HTR-8/SVneo (cell line): ENCODE results near the gene TTYH3.
"Not testable (repeated sequence)": the region's sequence is repeated elsewhere in the genome, so short reads cannot be mapped to it uniquely, and the experiment has no call there.

Experiments
- DNase-seq: peaks from one replicate; pipeline ENCODE4 v3.0.0; 2011; ENCODE audit warnings: low spot score, mixed read lengths; ENCODE audit not compliant: insufficient read length
- FAIRE-seq: peaks from 2 replicates; lab custom pipeline; 2011; peaks lifted over from hg19 to GRCh38; lab: Jason Lieb, UNC

The TTYH3 gene

DNA sequence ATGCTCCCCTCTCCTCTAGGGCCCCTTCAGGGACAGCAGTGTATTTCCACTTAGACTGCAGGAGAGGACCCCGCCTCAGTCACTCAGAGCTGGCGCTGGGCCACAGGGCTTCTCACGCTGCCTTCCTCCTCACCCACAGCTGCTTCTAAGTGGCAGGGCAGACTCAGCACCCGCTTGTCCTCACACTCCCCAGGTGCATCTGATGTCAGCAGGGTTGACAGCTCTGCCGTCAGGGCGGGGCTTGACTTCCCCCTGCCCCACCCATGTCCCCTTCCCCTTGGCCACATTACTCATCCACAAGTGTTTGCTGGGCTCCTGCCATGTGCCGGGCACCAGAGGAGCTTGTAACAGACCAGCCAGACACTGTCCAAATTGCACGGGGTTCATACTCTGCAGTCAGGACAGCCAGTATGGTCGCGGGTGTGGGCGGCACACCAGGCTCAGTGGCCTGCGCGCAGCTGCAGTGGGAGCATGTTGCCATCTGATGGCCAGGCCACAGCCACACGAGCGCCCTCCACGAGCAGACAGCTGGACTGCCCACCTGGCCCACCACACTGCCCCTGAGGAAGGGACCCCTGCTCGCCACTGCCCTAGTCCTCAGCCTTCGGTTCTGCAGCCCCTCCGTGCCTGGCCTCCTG lies 29.3 kb upstream of the TTYH3 start:
- FAIRE-seq (no peak), DNase-seq (no peak)

DNA sequence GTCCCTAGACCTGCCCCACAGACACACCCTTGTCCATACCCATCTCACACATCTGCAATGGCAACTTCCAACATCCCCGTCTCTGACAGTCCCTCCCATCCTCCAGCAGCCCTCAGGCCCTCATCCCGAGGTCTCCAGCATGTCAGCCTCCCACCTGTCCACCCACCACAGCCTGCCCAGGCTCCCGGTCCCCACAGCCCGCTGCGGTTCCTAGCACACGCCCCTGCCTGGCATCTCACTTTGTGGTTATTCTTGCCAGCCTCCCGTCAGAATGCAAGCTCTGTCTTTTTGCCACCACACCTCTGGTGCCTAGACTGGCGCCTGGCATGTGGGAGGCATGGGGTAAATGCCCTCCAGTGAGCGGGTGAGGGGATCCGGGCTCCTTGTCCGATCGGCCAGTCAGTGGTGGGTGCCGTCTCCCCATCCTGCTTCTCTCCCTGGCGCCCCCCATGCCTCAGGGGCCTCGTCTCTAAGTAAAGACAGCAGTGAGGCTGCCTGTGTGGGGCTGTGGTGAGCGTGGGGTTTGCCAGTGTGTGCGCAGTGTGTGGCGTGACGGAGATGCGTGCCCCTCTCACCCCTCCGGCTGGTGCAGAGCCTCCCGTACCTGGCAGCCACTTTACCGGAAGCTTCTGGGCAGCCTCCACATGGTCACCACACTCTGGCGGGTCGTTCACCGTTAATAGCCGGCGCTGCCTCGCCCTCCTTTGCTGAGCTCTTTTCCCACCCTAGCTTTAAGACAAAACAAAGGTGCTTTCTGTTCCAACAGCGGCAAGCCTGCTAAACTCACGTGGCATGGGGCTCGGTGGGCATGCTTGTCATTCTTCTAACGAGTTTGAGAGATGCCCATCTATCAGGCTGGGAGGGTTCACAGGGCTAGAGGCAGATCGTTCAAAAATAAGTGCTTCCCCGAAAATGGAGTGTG lies 28.5 kb upstream of the TTYH3 start:
- FAIRE-seq (no peak), DNase-seq (no peak)

DNA sequence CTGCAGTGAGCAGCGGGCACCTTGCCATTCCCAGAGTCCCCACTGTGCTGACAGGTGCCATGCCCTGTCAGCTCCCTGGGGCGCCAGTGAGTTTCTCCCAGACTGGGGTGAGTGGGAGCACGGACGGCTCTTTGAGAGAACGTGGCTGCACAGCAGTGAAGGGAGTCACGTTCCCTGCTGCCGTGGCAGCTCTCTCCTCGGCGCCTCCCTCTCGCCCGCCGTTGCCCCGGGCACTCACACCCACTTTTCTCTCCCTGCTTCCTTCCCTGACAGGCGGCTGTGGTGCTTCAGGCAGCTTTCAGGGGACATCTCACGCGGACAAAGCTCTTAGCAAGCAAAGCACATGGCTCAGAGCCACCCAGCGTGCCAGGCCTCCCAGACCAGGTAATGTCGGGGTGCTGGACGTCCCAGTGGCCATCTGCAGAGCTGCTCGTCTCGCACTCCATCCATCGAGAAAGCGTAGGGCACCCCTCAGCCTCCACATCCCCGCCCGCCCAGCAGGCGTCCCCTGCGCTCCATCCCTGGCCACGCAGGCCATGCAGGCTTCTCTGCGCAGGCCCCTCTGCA lies 27.1 kb upstream of the TTYH3 start:
- DNase-seq (no peak), FAIRE-seq (no peak)

DNA sequence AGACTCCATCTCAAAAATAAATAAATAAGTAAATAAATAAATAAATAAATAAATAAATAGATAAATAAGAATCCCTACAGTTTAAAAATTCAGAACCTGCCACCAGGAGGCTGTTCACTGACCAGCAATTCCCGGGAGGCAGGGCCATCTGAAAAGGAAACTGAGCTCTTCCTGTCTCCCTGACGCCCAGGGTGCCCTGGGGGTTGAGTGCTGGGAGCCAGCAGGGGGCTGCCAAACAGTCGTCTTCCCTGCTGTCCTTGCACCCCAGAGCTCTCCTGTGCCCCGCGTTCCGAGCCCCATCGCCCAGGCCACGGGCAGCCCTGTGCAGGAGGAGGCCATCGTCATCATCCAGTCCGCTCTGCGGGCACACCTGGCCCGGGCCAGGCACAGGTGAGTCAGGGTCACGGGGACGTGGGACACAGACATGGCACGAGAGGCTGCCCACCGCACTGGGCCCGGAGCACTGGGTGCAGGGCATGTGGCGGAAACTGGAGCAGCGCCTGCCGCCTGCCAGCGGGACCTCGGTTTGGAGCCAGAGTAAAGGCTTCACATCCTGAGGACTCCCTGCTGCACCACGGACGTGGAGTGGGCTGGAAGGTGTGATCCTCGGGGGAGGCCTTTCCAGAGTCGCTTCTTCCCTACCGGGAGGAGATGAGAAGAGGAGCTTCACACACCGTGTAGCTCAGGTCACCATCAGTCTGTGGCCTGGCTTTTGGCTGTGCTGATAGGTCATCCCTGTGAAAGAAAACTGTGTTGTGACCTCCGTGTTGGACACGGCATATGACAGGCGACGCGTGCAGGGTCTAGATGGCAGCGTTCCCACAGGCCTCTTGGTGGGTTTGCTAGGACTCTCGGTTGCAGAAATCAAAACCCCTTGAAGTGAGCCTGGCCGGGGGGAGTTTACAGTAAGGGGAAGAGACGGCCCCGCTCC lies 25.9 kb upstream of the TTYH3 start:
- FAIRE-seq, result no peak
- DNase-seq, result no peak

DNA sequence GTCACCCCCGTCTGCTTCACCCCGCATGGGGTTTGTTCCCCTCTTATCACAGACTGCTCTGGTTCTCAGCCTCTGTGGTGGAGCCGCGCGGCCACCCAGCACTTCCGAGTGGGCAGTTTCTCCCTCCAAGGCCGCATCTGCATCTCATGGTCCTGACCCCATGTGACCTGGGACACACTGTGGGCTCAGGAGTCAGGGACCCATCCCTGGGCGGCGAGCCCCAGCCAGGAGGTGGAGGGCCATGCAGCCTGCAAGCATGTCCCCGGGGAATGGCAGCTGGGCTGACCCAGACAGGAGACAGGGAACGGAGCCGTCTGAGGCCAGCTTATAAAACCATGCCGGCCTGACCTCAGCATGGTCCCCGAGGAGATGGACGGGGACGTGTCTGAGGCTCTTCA lies 25.2 kb upstream of the TTYH3 start:
- no peak for FAIRE-seq
- no peak for DNase-seq

DNA sequence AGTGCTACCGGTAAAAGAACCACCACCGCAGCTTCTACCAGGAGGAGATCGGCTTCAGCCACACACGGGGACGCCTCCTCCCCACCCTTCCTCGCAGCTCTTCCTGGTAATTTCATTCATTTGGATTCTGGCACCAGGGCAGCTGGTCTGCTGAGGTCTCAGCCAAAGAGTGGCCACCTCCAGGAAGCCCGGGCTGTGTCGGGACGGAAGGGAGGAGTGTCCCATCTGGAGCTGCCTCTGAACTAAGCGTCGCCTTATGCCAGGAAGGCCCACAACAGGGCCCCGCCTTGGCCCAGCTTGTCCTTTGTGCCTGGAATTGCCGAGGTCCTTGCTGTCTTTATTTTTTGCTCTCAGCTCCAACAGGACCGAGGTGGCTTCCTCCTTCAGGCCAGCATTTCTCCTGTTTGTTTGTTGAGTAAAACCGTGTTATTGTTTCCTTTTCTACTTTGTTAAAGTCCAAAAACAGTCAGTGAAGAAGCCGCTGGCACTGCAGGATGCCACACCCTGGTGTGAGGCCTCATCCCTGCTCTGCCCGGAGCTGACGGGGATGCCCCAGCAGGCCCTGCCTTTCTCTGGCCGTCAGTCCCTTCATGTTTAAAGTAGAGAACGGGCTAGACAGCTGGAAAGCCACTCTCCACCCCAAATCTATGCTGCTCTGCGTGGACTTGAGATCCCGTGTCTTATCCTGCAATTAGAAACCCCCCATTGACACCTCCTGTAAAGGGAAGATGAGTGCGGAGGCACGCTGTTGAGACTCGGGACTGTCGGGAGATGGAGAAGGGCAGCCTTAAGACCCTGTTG lies 24.5 kb upstream of the TTYH3 start:
- FAIRE-seq, result no peak
- DNase-seq, result no peak

DNA sequence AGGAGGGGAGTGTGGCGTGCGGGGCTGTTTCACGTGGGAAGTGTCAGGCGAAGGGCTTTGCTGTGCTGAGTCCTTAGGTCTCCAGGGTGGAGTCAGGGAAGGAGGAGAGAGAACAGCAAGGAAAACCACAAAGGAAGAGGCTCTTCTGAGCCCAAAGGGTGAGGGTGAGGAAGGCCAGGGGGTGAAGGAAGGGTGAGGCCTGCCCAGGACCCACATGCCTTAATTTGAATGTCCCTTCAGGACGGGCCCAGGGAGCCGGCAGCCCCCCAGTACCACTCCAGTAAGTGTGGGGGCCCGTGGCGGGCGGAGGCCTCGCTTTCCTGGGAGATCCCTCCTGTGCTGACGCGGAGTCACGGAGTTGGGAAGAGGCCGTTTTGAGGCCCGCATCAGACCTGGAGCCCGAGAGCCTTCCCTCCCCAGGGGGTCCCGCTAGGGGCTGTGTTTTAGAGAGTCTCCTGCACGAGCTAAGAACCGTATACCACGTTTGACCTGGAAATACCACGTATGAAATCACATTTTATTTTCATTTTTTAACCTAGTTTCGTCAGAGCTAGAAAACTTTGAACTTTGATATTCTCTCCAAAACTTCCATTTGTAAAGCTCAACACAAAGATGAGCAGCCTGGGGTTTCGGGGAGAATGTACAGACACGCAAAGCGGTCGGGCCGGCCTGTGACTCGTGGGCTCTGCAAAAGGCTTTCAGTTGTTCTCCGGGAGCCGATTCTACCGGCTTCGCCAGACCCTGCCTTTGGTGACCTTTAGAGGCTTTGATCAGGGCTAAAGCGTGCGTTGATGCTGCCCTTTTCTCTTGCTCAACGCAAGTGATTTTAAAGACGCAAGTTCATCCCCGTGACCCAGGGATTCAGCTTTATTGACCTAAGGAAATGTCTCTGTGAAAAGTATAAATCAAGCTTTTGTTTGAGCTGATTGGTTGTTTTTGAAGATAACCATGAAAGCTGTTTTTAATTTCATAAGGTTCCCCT lies 23.6 kb upstream of the TTYH3 start:
- DNase-seq (no peak), FAIRE-seq (no peak)

DNA sequence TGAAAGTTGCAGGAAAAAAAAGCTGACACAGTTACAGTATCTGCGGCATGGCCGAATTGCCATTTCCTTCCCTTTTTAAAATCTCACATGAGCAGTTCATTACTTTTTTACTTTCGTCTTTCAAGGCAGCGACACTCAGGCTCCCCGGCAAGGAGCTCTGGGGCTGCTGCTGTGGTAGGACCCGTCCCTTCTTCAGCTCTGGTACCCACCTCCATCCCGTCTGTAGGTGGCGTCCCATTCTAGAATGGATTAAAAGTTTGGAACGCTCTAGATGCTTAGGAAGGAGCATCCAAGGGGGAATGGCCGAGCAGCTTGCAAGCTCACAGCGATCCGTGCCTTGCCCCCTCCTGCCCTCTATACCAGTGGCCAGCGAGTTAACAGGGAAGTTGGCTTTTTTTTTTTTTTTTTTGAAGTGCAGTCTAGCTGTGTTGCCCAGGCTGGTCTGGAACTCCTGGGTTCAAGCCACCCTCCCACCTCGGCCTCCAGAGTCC lies 22.8 kb upstream of the TTYH3 start:
- no peak for DNase-seq

DNA sequence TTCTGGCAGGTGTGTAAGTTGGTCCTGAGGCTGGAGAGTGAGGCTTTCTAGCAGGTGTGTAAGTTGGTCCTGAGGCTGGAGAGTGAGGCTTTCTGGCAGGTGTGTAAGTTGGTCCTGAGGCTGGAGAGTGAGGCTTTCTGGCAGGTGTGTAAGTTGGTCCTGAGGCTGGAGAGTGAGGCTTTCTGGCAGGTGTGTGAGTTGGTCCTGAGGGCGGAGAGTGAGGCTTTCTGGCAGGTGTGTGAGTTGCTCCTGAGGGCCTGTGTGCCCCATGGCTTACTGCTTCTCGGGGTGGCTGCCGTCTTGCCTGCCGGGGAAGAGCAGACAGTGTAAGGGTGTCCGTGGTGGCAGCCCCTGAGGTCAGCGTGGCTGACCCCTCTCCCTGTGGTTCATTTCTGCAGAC lies 22.1 kb upstream of the TTYH3 start:
- FAIRE-seq, result peak; percentile 4
- not testable (repeated sequence) for DNase-seq

More for the DNA sequence above, 22.8 kb upstream of the TTYH3 start:
- FAIRE-seq, result no peak

DNA sequence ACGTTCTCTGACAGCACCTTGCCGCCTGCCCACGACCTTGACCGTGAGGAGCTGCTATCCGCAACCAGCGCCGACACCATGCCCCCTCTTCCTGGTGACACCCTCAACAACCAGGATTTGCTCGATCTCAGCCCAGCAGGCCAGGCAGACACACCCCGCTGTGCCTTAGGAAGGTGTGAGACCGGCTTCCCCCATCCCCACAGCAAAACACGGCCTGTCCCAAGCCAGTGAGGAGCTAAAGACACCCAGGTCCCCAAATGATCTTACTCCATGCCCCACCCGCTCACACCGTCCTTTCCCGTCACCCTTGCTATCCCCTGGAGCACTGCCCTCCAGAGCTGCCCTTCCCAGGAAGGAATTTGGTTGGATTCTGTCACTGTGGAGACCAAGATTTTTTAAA lies 21.3 kb upstream of the TTYH3 start:
- no peak for FAIRE-seq
- DNase-seq, result no peak

DNA sequence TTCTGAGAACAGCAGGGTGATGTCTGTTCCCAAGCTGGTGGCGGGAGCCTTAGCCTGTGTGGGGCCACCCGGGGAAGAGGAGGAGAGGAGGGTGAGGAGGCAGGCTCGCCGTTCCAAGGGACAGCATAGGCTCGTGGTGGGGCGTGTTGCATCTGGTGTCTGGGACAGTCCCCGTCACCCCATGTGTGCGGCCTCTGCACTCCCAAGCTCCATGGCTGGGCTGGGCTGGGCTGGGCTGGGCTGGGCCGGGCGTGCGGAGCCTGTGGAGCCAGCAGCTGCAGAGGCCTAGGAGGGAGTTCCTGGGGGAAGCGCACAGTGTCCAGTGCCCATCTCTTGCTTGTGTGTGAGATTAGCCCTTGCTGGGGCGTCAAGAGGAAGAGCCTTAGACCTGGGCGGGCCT lies 20.9 kb upstream of the TTYH3 start:
- no peak for FAIRE-seq
- DNase-seq, result no peak

DNA sequence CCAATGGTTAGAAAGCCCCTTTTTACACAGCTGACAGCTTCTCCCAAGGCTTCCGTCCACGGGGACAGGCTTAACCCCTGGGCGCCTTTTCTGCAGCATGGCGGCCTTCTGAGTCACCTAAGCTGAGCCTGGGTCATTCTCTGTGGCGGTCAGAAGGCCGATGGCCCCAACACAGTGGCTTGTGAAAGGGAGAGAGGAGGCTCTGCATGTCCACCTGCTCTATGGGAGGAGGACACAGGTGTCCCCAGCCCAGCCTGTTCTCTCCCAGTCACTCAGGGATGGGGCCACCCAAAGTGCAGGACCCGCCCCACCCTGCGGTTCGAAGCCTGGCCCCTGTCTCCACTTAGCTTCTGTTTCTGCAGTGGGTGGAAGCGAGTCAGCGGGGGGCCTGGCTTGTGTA lies 20.4 kb upstream of the TTYH3 start:
- no peak for DNase-seq
- FAIRE-seq, result no peak

DNA sequence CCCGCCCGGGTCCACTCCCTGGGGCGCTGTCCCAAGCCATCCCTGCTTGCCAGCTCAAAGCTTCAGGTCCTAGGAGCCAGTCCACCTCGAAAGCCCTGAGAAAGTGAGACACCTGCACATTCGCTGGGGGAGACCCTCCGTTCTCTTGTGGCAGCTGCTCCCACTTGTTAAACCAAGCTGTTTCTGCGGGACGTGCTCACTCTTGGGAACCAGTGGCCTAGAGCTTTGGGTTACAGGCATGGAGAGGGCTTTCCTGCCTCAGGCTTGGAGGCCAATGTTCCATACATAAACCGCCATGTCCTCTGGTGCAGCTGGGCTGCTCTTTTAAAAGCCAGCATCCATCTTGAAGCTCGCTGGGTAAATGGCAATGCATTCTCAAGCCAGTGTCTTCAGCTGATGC lies 19.9 kb upstream of the TTYH3 start:
- FAIRE-seq (no peak), DNase-seq (no peak)

DNA sequence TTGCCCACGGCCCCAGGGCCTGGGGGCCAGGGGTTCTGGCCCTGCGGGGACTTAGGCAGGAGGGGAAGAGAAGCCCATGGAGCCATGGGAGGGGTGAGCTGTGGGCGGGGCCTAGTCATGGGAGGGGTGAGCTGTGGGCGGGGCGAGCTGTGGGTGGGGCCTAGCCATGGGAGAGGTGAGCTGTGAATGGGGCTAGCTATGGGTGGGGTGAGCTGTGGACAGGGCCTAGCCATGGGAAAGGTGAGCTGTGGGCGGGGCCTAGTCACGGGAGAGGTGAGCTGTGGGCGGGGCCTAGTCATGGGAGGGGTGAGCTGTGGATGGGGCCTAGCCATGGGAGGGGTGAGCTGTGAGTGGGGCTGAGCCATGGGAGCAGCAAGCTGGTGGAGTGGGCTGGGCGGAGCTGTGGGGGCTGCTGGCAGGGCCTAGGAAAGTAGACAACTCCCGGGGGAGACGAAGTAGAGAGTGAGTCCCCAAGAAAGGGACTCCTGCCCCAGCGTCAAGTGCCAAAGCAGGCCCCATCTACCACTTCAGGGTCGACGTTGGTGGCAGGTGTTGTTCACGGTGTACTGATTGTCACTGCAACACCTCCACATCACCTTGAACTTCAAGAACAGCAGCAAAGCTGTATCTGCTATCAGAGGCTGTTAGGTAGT lies 19.2 kb upstream of the TTYH3 start:
- FAIRE-seq (peak; percentile 82), DNase-seq (no peak)

DNA sequence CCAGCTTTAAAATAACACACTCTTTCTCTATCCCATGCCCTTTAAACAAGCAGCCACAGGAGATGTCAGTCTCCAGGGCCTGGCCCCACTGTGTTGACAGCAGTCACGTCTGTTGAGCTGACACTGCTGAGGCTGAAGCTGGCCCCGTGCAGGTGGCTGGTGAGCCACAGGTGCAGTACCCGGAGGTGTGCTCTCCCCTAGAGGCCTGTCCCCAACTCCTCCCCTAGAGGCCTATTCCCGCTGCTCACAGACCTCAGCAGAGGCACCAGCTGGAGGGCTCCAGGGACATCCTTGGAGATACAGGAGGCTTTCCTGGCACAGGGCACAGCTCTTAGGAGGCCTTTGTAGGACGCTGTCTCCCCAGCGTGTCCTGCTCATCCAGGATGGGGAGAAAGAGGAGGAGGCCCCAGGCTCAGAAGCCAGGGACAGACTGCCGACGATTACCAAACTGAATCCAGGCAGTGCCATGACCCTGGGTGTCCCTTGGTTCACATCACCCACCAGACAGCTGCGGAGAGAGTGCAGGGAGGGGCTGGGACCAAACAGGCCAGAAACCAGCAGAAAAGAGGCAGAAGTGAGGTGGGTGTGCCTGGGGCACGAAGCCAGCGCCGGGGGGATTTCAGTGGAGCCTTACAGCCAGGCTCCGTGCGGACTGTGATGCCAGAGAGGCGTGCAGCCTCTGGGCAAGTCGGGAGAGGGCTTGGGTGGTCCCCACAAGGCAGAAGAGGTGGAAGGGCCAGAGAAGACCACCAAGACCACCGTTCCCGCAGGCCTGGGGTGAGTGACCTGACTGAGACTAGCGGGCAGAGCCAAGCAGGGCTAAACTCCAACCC lies 18.5 kb upstream of the TTYH3 start:
- no peak for DNase-seq
- no peak for FAIRE-seq

DNA sequence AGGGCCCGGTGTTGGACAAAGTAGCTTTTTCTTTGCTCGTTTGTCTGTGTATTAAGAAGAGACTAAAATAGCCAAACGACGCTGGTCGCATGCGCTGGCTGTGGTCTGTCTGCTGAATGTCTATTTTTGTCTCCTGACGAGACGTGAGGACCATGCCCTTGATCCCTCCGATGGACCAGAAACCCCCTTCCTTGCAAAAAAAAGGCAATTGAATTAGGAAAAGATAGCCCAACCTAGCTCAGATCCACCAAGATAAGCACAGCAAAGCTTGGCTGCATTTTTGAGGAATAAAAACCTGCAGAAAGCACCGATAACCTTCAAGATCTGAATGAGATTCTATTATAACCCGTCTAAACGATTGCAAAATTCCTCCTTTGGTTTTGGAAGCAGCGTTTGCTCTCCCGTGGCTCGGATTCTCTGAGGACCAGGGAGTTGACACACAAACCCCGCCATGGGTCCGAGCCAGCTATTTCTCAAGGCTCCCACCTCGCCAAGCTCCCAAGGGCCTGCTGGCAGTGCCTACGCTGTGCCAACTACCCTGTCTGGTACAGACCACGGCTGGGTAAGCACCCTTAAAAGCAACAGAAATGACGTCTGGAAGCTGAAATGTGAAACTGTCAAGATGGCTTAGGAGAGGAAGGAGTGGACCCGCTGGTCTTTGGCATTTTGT lies 17.7 kb upstream of the TTYH3 start:
- DNase-seq, result no peak

More for the DNA sequence above, 17.7 kb upstream of the TTYH3 start:
- no peak for FAIRE-seq
